Measurements from ENCODE around the gene ACTL7B.

DNA sequence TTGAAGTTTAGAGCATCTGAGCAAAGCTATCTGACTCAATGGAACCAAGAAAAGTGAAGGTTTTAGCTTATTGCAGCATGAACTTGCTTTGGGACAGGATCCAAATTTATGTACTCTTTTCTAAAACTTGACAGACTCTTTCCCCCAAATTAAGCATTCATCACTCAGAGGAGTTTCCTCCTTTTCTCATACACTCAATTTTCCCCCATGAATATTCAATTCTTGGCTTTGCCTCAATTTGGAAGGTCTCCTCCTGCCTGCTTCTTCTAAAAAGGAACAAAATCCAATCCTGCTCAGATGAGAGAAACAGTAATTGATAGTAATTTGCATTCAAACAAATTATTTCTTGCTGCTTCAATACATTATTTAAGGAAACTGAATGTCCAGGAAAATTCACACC lies 11.3 kb upstream of the ACTL7B start:
- no peak for TF ChIP-seq EZH2phosphoT487 (IDR thresholded peaks at IDR 0.05; ENCODE audit: borderline replicate concordance, low read length)
- TF ChIP-seq, protein P1, sequence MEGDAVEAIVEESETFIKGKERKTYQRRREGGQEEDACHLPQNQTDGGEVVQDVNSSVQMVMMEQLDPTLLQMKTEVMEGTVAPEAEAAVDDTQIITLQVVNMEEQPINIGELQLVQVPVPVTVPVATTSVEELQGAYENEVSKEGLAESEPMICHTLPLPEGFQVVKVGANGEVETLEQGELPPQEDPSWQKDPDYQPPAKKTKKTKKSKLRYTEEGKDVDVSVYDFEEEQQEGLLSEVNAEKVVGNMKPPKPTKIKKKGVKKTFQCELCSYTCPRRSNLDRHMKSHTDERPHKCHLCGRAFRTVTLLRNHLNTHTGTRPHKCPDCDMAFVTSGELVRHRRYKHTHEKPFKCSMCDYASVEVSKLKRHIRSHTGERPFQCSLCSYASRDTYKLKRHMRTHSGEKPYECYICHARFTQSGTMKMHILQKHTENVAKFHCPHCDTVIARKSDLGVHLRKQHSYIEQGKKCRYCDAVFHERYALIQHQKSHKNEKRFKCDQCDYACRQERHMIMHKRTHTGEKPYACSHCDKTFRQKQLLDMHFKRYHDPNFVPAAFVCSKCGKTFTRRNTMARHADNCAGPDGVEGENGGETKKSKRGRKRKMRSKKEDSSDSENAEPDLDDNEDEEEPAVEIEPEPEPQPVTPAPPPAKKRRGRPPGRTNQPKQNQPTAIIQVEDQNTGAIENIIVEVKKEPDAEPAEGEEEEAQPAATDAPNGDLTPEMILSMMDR (IDR thresholded peaks at IDR 0.05; ENCODE audit: low read depth, low read length, poor library complexity, severe bottlenecking) = no peak
